HG03095 (cell line): ENCODE measurements around the gene VEGFA.

ENCODE experiments used
- ATAC-seq: cut with Tn5 transposase; IDR thresholded peaks from one replicate; pipeline ENCODE4 v1.9.1; 2021; ENCODE audit warnings: moderate library complexity; ENCODE audit not compliant: unreplicated experiment

The VEGFA gene

DNA sequence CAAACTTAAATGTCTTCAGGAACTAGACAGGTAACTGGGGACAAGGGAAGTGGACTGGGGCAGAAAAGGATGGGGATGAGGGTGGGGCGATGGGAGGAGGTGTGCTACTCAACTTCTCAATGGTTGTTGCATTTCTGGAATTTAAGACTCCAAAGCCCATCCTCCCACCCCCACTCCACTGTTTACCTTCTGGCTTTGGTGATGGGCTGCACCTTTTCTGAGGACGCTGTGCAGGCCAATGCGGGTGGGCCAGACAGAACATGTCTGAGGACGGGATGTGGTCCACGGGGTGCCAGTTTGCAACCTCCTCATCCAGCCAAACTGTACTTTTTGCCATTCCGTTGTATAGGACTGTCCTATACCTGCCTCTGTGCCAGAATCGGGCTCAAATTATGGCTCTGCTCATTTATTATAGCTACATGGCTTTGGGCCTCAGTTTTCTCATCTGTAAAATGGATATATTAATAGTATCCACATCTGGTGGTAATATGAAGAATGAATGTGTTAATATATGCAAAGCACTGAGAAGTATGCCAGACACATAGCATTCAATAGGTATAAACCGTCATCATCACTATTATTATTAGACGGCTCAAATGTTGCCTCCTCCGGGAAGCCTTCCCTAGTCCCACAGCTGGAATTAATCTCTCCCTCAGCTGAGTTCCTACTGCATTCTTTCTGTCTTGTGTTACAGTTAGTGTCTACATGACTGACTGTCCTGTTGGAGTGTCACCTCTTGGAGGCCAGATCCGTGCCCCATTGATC, 31.0 kb upstream of the VEGFA start:
- ATAC-seq, result no peak

DNA sequence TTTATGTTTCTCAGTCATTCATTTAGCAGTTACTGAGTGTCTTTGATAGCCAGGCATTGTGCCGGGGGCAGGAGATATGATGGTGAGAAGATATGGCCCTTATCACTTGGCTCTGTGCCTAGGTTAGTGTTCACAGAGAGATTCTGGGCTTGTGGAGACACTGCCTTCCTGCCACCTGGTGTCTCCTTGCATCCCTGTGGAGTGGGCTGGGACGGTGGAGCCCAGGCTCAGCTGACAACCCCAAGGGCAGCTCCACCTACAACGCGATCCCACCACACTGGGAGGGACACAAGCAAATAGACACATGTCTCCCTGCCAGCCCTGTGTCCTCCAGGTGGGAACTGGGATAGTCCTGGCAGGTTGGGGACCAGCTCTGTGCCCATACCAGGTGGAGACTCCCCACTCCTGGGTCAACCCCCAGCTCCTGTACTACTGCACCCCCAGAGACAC, 30.3 kb upstream of the VEGFA start:
- ATAC-seq, result no peak

DNA sequence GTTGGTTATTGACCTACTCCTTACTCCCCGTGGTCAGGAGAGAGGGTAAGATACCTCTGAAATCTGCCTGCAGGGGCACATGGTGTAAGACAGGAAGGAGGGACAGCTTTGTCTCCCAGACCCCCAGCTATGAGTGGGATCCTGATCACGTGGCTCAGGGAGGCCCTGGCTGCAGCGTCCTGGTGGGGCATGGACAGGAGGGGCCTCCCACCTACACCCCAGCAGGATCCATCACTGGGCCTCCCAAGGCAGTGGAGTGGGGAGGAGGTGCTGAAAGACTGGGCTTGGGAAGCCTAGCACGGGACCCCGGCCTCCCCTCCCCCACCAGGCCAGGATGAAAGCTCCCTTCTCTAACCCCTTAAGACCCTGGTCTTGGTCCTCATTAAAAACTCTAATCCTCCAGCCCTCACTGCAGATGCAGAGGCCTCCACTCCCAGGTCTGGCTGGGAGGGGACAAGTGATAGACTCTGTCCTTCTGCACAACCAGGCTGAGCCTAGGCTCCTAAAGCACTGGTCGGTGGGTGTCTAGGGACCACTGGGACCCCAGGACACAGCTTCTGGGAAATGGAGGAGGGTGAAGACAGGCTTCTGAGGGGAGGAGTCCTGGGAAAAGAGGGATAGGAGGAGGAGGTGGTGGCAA, 29.6 kb upstream of the VEGFA start:
- ATAC-seq, result no peak

DNA sequence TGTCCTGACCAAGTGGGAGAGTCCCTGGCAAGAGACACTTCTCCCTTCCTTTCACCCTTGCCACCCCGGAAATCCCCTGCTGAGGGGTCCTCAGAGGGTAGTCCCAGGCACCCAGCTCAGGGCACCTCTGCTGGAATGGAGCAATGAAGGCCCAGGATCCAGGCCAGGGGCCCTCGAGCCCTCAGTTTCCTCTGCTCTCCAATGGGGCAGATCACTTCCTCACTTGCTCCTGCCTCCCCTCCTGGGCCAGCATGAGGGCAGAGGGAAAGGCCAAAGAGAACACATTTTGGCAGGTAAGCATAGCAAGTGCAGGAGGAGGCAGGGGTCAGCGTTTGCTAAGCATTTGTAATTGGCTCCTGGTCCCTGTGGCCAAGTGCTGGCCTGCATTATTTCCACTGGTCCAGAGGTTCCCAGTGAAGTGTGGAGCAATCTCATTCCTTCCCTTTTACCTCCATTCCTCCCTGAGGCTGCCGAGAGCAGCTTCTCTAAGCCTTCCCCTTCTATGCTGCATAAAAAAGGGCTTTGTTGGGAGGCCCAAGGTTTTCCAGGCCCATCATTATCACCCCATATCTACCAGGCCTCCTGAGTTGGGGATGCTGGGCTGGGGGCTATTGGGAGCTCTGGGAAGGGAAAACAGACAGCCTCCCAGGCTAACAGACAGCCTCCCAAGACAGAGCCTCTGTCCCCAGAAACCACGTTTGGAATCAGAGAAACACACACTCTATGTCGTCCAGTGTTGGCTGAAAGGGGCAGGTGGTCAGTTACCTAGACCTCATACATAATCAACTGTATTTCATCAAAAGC, 28.8 kb upstream of the VEGFA start:
- ATAC-seq, result no peak

DNA sequence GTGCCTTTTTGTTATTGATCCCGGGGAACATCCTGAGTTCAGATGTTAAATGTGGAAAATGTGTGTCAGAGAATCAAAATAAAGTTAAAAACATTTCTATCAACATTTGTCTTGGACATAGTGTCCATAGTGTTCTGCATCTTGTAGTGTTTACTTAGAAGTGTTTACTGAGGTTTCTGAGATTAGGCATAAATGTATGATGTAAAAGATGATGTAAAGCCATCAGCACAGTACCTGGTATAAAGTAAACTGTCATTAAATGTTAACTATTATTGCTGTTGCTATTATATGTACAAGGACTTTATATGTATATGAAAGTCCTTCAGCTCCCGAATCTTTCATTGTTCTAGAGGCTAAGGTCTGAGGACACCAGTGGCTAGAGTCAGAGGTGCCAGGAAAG, 28.2 kb upstream of the VEGFA start:
- no peak for ATAC-seq

DNA sequence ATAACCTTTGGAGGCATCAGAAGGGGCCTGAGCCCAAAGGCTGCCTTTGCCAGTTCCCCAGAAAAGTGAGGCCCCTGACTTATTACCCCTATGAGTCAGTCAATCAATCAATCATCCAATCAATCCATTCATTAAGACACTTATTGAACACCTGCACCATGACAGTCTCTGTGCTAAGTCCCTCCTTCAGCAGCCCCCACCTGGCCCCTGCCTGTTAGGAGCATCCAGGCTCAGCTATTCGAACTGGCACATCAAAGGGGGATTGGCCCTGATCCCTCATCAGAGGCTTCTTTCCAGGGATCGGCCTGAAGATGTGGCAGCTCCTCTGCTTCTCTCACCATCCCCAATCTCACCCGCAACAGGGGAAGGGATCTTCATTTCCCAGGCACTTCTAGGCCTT, 27.7 kb upstream of the VEGFA start:
- ATAC-seq, result no peak

DNA sequence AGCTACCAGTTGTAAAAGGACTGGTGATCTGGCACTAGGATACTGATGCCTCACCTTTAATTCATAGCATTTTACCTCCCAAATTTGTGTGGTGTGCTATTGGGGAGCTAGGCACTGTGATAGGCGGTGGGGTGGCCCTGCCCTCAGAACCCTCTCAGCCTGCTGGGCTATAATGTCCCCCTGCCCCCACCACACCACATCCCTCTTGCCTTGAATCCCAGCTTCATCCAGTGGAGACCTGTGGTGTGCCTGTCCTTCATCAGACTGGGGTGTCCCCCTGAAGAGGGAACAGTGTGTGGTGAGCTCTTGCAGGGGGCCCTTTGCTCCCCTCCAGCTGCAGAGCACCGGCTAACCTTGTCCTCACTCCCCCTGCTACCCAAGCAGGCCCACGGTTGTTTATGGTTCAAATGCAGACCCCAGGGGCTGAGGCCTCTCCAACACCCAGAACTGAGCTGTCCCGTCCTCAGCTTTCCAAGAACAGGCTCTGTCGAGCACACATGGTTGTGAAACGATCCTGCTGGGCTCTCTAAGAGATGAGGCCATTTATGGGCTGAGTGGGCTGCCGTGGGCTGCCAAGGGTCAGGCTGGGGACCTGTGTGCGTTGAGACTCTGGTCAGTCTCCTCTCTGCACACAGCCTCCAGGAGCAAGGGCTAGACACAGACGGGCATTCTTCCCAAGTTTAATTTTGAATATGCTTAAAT, 26.9 kb upstream of the VEGFA start:
- no peak for ATAC-seq

DNA sequence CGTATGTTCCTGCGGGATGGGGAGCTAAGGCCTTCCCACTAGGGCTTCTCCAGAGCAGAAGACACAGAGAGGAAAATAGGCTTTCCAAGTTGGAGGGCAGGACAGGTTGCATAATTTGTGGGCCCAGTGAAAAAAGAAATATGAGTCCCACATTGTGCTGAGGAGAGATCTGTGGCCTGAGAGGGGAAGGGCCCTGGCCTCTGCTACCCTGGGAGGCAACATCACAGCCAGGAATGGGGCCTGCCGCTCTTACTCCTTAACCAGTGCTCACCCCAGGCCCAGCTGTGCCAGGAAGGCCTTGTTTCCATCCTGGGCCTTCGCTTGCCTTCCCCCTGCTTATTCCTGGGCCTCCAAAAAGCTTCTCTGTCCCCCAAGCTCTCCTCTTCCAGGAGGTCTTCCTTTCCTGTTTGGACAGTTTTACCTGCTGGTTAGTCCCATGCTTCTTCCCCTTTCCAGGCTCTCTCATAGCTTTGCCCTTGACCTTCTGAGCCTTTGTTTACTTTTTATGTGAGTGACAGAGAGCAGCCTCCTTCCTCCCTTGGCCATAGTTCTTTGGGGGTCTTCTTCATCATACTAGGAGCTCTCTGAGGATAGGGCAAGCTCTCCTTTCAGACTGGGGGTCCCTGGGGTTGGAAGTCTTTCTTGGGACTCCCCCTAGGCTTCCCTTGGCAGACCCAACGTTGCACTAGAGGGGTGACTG, 26.2 kb upstream of the VEGFA start:
- no peak for ATAC-seq

DNA sequence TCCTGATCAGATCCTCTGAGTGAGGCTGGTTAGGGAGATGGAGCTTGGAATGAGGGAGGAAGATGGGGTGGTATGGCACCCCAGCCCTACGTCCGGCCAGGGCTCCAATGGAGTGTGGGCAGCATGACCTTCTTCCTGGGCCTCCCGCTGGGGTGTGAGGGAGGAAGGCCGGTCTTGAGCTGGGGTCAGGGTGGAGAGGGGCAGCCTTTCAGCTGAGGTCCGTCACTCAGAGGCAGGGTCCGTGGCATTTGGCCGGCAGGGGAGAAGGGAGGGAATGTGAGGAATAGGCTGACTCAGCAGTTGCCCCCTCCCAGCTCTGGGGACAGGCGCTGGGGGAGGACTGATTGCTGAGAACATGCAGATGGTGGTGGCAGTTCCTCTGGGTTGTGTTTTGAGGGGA, 25.5 kb upstream of the VEGFA start:
- no peak for ATAC-seq

DNA sequence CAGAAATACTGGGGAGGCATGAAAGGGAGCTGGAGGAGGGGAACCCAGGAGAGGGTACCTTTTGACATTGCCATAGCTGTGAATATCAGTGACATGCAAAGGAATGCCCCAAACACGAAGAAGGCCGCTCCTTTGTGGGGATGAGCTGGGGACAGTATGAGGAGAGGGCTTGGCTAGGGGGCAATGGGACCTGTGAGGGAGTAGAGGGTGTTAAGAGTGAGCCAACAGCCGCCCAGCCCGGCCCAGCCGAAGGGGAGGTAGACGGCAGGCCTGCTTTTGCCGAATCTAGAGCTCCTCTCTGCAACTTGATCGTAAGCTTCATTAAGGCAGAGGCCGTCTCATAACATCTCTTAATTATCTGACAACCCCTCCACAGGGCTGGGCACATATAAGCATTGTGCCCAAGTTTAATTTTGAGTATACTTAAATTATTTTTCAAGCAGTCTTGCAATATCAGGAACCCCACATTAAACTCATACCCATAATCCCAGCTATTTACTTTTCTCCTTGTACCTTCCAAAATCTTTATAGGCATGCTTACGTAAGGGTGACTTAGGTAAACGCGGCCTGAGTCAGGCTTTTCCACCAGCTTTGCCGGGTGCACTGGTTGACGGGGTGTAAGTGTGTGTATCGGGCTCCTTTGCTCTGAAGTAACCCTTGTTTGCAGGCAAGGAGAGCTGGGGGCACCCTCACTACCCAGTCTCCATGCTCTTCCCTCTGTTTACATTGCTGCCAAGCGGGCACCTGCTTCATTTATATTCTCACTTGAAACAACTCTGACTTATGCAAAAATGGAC, 24.9 kb upstream of the VEGFA start:
- ATAC-seq, result no peak

DNA sequence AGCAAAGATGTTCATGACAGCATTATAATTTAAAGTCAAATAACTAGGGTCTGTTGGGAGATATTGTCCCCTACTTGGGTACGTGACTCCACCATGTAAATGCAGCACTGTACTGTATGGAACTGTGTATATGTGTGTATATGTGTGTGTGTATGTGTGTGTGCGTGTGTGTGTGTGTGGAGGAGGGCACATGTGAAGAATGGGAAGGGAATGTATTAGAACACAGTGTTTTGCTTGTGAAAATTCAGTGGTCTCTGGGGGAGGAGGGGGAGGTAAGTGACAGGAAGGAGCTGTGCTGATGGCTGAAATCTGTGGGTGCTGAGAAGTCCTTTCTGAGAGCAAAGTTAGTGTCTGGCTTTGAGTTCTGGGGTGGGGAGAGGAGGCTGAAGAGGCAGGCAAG, 23.9 kb upstream of the VEGFA start:
- no peak for ATAC-seq

DNA sequence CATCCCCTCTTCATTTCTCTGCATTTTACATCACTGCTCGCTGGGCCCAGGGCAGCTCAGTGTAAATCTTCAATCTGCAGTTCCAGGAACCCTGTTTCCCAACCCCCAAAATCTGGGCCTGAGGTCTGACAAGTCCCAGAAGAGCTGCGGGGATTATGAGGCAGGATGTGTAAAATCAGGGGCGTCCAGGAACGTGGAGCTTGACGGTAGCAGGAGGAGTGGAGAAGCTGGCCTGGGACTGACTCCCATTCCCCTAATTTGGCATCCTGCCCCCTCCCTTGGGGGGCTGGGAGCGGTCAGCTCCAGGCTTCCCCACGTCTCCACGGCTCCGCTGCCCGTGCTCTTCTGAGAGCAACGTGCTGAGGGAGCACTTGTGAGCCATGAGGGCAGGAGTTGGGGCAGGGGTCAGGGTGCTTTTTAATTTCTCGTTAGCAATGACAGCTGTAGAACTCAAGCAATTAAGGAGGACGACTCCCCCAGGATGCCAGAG, 23.4 kb upstream of the VEGFA start:
- no peak for ATAC-seq

DNA sequence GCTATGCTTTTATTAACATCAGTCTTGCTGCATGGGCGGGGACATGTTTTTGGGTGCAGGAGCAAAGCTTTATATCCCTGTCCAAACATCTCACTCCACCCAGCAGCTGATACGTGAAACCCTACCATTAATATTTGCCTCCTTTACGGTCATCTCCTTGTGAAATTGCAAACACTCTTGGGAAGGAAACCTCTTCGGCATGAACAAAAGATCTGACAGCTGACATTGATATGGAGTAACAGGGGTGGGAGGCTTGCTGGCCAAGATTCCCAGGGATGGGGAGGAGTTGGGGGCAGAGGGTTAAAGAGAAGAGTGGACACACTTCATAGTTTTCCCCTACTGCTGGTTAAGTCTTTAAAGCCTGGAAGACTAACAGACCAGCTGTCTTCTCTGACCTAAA, 22.2 kb upstream of the VEGFA start:
- no peak for ATAC-seq

DNA sequence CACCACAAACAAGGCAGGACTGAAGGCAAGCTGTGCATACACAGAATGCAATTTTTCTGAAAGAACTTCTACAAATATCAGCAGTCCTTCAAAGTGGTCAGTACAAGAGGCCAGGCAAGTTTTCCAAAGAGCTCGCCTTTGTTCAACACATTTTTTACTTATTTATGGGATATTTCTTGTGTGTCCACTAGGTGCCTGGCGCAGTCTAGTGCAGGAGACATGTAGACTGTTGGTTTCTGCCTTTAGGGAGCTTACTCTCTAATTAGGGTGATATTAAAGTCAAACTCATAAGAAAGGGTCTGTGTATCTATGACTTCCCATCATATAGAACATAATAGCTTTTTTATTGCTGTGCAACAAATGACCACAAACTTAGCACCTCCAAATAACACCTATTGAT, 21.2 kb upstream of the VEGFA start:
- ATAC-seq, result no peak

DNA sequence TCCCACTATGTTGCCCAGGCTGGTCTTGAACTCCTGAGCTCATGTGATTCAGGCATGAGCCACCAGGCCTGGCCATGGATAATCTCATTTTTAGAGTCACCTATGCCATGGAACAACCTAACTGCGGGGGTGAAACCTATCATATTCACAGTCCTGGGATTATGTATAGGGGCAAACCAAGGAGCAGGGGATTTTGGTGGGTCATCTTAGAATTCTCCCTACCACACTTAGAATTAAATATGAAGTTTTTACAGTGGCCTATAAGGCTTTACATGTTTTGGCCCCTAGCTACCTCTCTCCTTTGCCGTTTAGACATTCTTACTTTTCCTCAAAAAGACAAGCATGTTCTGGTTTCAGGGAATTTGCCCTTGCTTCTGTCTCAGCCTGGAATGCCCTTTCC, 20.6 kb upstream of the VEGFA start:
- ATAC-seq, result no peak

DNA sequence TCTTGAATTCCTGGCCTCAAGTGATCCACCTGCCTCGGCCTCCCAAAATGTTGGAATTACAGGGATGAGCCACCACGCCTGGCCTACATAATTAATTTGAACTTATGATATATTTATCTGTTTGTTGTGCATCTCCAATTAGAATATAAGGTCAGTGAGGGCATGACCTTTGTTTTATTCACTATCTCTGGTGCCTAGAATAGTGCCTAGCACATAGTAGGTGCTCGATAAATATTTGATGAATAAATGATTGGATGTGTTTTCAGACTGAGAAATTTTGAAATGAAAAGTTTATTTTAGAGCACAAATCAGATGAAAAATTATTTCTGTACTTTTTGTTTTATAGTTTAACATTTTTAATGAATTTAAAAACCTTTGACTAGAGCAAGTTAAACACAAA, 19.4 kb upstream of the VEGFA start:
- no peak for ATAC-seq

DNA sequence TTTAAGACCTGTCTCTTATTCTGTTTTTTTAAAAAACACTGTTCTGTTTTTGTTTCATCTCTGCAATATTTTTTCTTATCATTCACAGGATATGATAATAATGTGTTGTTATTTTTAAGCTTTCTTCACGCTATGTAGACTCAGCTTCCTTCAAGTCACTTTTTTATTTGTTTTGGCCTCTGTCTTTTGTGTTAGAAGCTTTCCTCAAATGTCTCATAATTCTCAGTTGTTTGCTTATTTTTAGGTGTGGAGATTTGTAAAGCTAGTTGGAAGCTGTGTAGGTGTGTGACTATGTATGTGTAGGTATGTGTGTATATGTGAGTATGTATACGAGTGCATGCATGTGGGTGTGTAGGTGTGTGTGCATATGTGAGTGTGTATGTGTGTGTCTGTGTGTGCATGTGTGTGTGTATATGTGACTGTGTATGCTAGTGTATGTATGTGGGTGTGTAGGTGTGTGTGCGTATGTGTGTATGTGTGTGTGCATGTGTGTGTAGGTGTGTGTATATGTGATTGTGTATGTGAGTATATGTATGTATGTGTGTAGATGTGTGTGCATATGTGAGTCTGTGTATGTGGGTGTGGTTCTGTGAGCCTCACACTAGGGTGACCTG, 16.3 kb upstream of the VEGFA start:
- no peak for ATAC-seq

DNA sequence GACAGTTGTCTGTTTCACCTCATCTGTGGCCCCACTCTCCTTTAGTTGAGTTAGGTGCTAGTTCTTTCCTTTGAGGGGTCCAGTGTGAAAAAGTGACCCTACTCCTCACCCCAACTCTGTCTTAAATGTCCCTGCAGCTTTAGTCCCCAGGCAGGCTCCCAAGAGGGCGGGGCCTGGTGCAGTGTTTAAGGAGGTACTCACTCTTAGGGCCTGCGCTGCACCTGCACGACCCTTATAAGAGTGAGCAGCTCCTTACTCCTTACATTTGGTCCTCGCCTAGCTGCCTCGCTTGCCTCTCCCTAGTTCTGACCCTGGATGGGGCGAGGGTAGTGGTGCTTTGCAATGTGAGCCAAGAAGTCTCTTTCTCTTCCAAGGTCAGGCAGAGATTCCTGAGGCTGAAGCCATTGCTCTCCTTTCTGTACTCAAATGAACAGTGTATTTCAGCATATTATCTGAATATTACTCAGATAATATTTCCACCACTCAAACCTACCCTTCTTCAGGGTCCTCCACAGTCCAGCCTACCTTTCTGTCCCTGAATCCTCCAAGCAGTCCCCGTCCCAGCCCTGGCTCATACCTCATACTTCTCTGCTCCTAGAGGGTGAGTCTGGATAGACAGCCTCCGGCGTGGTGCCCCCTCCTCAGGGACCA, 11.9 kb upstream of the VEGFA start:
- no peak for ATAC-seq

DNA sequence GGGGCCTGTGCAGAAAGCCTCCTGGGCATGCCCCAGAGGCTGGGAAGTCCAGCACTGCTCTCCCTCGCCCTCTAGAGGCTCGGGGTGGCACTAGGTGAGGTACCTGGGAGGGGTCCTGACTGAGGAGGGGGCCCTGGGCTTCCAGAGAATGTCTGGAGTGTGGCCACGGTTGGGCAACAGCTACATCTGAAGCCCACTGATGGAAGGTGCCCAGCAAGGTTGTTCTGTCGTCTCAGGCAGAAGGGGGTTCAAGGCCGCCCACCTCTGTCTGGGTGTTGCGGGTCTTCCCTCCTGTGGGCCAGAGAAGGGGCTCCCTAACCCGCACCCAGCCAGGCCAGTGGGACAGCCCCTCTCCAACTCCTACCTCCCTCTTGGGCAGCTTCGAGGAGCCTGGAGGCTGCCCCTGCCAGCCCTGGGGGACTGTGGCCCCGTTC, 11.4 kb upstream of the VEGFA start:
- ATAC-seq, result no peak
